ENCODE results near the gene BSND. TPM values are rescaled to one million over a fixed set of nuclear protein-coding genes. Genes with fewer than 3 reads are reported as not detected.

The BSND gene
- total RNA-seq, 2 experiments from 2014 or later, result not detected

- H3K4me1 Mint-ChIP-seq (ENCODE audit: low read depth), result no peaks in the 10 kb centered on the region
- no peaks in the 10 kb centered on the region for H3K27me3 Mint-ChIP-seq
- DNase-seq, result no peak
- intact Hi-C loops (cut with micrococcal nuclease), result no loop called here
- no peaks in the 10 kb centered on the region for H3K9me3 Mint-ChIP-seq
- ChIA-PET CTCF (no interaction called here), POLR2A (no interaction called here)
- H3K27ac Mint-ChIP-seq, result no peak overlapping the region
- no peak overlapping the region for H3K4me3 Mint-ChIP-seq
- no peaks in the 10 kb centered on the region for H3K36me3 Mint-ChIP-seq
Observed at GRCh38 chr1:55055084-55055882, 56.5 kb downstream of the BSND start.

- H3K9me3 Mint-ChIP-seq, result no peaks in the 10 kb centered on the region
- no peak overlapping the region for H3K27ac Mint-ChIP-seq
- no peak for DNase-seq
- H3K4me3 Mint-ChIP-seq, result no peak overlapping the region
- peaks cover 7% of the 10 kb centered on the region for H3K4me1 Mint-ChIP-seq (ENCODE audit: low read depth)
- intact Hi-C loops (cut with micrococcal nuclease), result no loop called here
- no peaks in the 10 kb centered on the region for H3K27me3 Mint-ChIP-seq
- CTCF ChIA-PET, result no interaction called here
- POLR2A ChIA-PET, result no interaction called here
- H3K36me3 Mint-ChIP-seq, result no peaks in the 10 kb centered on the region
Observed at GRCh38 chr1:55055951-55056631, 57.4 kb downstream of the BSND start.

DNA sequence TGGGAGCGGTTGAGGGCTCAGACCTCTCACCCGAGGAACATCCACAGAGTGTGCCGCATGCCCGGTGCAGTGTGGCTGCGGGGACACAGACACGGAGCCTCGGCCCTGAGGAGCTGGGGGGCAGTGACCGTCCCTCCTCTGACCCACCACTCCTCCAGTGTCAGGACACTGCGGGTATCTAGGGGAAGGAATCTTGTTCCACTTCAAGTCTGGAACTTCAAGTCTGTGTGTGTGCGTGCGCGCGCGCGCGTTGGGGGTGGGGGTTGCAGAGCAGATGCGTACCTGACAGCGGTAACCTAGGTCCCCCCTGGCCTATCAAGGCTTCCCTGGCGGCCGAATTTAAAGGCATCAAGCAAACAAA lies 57.9 kb downstream of the BSND start:
- Mint-ChIP-seq H3K4me1 (ENCODE audit: low read depth) (peaks cover 7% of the 10 kb centered on the region), H3K4me3 (no peak overlapping the region), H3K36me3 (no peaks in the 10 kb centered on the region), H3K27ac (no peak overlapping the region), H3K9me3 (no peaks in the 10 kb centered on the region), H3K27me3 (no peaks in the 10 kb centered on the region)
- no peak for DNase-seq
- intact Hi-C loops (cut with micrococcal nuclease), result no loop called here
- CTCF ChIA-PET, result no interaction called here
- POLR2A ChIA-PET, result no interaction called here

GRCh38 chr1:55057270-55057955 lies 58.7 kb downstream of the BSND start:
- intact Hi-C loops (cut with micrococcal nuclease), result no loop called here
- H3K36me3 Mint-ChIP-seq, result no peaks in the 10 kb centered on the region
- H3K9me3 Mint-ChIP-seq, result no peaks in the 10 kb centered on the region
- ChIA-PET POLR2A (no interaction called here), CTCF (no interaction called here)
- no peak overlapping the region for H3K27ac Mint-ChIP-seq
- H3K4me1 Mint-ChIP-seq (ENCODE audit: low read depth), result peaks cover 7% of the 10 kb centered on the region
- no peak for DNase-seq
- H3K27me3 Mint-ChIP-seq, result no peaks in the 10 kb centered on the region
- no peak overlapping the region for H3K4me3 Mint-ChIP-seq

- intact Hi-C loops (cut with micrococcal nuclease), result no loop called here
- no peaks in the 10 kb centered on the region for H3K36me3 Mint-ChIP-seq
- H3K27ac Mint-ChIP-seq, result no peak overlapping the region
- H3K9me3 Mint-ChIP-seq, result no peaks in the 10 kb centered on the region
- ChIA-PET POLR2A (no interaction called here), CTCF (no interaction called here)
- no peaks in the 10 kb centered on the region for H3K27me3 Mint-ChIP-seq
- H3K4me3 Mint-ChIP-seq, result no peak overlapping the region
- DNase-seq, result no peak
- peaks cover 7% of the 10 kb centered on the region for H3K4me1 Mint-ChIP-seq (ENCODE audit: low read depth)
Observed at GRCh38 chr1:55057956-55058298, 59.2 kb downstream of the BSND start.

- Mint-ChIP-seq H3K9me3 (no peaks in the 10 kb centered on the region), H3K27ac (no peak overlapping the region), H3K4me3 (no peak overlapping the region), H3K4me1 (ENCODE audit: low read depth) (peaks cover 7% of the 10 kb centered on the region), H3K27me3 (no peaks in the 10 kb centered on the region), H3K36me3 (no peaks in the 10 kb centered on the region)
- ChIA-PET POLR2A (interaction anchor here (0.8 kb wide), 1 partner anchor 14 kb away, joined by 3 read pairs; no protein-coding TSS in a partner anchor), CTCF (interaction anchor here (1.0 to 3.5 kb wide), 2 partner anchors 38 to 219 kb away, joined by 3 to 10 read pairs; no protein-coding TSS in a partner anchor)
- DNase-seq, result no peak
- intact Hi-C loops (cut with micrococcal nuclease), result no loop called here
Observed at GRCh38 chr1:55059302-55060132, 60.8 kb downstream of the BSND start.

DNA sequence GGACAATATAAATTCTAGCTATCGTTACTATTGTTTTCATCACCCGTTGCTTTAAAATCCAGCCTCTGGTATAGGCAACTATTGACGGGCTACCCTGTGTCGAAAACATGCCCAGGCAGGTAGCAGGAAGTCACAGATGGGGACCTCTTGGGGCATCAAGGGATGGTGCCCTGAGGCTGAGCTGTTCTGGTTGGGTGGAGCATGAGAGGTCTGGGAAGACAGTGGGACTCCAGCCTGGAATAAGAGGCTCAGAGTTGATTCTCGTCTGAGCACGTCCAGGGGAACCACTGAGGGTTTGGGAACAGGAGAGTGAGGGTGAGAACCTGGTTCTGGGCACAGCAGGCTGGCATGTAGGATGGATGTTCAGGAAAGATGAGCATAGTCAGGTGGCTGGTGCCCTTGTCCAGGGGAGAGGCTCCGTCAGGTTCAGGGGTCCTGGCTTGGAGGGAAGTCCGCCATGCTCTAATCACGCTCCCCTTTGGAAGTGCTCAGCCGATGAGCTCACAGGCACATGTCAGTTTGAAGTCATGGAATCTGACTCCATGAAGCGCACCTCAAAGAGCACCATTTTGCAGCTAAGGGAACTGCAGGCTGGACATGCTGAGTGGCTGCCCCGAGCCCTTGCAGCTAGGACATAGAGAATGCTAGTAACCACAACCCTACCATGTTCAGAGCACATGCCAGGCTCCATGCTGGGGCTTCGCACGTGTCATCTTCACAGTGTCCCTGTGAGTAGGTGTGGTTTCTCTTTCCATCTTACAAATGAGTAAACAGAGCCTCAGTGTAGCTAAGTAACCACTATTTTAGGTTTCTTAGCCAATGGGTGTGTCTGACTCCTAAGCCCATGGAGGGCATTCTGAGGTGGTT lies 61.6 kb downstream of the BSND start:
- no peak overlapping the region for H3K4me3 Mint-ChIP-seq
- POLR2A ChIA-PET, result no interaction called here
- H3K36me3 Mint-ChIP-seq, result no peaks in the 10 kb centered on the region
- H3K9me3 Mint-ChIP-seq, result no peaks in the 10 kb centered on the region
- CTCF ChIA-PET, result interaction anchor here (0.6 to 3.5 kb wide), 4 partner anchors 38 to 231 kb away, joined by 3 to 10 read pairs (median 4); no protein-coding TSS in a partner anchor
- intact Hi-C loops (cut with micrococcal nuclease), result no loop called here
- no peaks in the 10 kb centered on the region for H3K27me3 Mint-ChIP-seq
- H3K4me1 Mint-ChIP-seq (ENCODE audit: low read depth), result peaks cover 7% of the 10 kb centered on the region
- H3K27ac Mint-ChIP-seq, result no peak overlapping the region
- peak; percentile 49 for DNase-seq

- Mint-ChIP-seq H3K27me3 (no peaks in the 10 kb centered on the region), H3K27ac (no peak overlapping the region), H3K4me1 (ENCODE audit: low read depth) (peaks cover 7% of the 10 kb centered on the region), H3K9me3 (no peaks in the 10 kb centered on the region), H3K4me3 (no peak overlapping the region), H3K36me3 (no peaks in the 10 kb centered on the region)
- intact Hi-C loops (cut with micrococcal nuclease), result no loop called here
- DNase-seq, result no peak
- ChIA-PET POLR2A (no interaction called here), CTCF (interaction anchor here (0.6 to 3.5 kb wide), 3 partner anchors 39 to 231 kb away, joined by 3 to 10 read pairs (median 4); no protein-coding TSS in a partner anchor)
Observed at GRCh38 chr1:55061000-55061705, 62.4 kb downstream of the BSND start.

Other genes with a start within 250 kb of the BSND start
- 1 to 10 TPM; 5.6 to 5.7 TPM for gene PARS2, start 234.4 kb upstream of the BSND start, total RNA-seq
- 1 to 10 TPM; 4.6 to 5.3 TPM for gene TTC22, start 197.6 kb upstream of the BSND start, total RNA-seq
- 10 to 100 TPM; 72.6 to 75.1 TPM for gene DHCR24, start 111.7 kb upstream of the BSND start, total RNA-seq
- not detected for gene TMEM61, start 18.3 kb upstream of the BSND start, total RNA-seq
- gene PCSK9, start 40.6 kb downstream of the BSND start, total RNA-seq, result not detected
- gene USP24, start 216.4 kb downstream of the BSND start, total RNA-seq, result 10 to 100 TPM; 37.4 to 39.9 TPM

Data from activated CD4-positive, alpha-beta memory T cell treated with anti-CD3 and anti-CD28 coated beads for 36 hours (primary cell).